Measurements from ENCODE around the gene INO80C.

DNA sequence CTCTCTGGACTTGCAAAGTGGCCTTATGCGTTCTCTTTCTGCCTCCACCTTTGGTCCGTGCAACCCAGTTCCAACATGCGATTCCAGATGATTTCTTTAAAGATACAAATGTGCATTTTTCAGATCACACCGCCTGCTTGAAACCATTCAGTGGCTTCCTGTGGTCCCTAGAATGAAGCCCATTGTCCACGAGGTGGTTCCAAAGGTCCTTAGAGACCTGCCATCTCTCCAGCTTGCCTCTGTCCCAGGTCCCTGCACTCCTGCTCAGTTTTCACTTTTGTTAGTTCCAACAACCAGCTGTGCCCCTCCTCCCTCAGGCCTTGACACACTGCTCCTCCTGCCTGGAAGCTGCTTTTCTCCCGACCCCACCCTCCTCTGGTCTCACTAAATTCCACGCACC lies 3.6 kb upstream of the INO80C start:
- no peak for TF ChIP-seq EZH2 (IDR thresholded peaks at IDR 0.05; ENCODE audit: insufficient read depth, low read length)
- TF ChIP-seq, protein P1, sequence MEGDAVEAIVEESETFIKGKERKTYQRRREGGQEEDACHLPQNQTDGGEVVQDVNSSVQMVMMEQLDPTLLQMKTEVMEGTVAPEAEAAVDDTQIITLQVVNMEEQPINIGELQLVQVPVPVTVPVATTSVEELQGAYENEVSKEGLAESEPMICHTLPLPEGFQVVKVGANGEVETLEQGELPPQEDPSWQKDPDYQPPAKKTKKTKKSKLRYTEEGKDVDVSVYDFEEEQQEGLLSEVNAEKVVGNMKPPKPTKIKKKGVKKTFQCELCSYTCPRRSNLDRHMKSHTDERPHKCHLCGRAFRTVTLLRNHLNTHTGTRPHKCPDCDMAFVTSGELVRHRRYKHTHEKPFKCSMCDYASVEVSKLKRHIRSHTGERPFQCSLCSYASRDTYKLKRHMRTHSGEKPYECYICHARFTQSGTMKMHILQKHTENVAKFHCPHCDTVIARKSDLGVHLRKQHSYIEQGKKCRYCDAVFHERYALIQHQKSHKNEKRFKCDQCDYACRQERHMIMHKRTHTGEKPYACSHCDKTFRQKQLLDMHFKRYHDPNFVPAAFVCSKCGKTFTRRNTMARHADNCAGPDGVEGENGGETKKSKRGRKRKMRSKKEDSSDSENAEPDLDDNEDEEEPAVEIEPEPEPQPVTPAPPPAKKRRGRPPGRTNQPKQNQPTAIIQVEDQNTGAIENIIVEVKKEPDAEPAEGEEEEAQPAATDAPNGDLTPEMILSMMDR (IDR thresholded peaks at IDR 0.05; ENCODE audit: insufficient read depth, low read depth, low read length) = no peak

Measured in astrocyte (in vitro differentiated cells and primary cell).